ENCODE results near the gene TXLNG.
A peak's percentile ranks its signal among the peaks of the same experiment; 100 is the strongest.

DNA sequence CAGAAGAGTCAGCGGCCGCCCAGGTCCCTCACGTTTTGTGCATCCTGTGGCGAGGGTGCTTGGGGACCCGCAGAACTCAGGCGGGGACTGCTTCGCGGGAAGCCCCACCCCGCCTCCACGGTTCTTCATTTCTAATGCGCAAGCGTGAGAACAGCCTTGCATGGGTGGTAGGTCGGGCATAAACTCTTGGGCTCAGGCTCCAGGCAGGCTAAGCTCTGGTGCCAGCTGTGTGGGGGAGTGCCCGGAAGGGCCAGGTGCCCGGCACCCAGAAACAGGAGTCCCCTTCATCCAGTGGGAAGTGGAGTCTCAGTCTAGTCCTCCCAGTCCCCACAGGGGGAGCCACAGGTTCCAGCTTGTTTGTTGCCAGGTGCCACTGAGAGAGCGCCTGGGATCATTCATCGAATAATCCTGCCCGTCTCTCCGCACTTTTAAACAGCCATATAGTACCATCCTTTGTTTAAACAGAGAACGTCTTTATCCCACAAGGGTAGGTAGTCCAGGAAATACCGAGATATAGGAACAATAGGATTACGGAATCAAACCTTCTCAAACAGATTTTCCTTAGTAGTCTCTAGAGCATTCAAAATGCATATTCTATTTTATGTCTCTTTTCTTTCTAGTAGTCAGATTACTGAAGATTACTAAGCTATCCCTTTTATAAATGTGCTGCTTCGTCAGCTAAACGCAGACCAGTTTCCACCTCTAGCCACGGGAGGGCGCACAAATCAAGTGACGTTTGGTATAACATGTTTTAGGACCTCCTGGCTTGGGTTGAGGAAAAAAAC is 96.6 kb downstream of the TXLNG start:
- TF ChIP-seq, protein P1, sequence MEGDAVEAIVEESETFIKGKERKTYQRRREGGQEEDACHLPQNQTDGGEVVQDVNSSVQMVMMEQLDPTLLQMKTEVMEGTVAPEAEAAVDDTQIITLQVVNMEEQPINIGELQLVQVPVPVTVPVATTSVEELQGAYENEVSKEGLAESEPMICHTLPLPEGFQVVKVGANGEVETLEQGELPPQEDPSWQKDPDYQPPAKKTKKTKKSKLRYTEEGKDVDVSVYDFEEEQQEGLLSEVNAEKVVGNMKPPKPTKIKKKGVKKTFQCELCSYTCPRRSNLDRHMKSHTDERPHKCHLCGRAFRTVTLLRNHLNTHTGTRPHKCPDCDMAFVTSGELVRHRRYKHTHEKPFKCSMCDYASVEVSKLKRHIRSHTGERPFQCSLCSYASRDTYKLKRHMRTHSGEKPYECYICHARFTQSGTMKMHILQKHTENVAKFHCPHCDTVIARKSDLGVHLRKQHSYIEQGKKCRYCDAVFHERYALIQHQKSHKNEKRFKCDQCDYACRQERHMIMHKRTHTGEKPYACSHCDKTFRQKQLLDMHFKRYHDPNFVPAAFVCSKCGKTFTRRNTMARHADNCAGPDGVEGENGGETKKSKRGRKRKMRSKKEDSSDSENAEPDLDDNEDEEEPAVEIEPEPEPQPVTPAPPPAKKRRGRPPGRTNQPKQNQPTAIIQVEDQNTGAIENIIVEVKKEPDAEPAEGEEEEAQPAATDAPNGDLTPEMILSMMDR (IDR thresholded peaks at IDR 0.05; ENCODE audit: insufficient read depth, low read length): peak; percentile 50
- TF ChIP-seq REST (IDR thresholded peaks at IDR 0.05; ENCODE audit: insufficient replicate concordance, low read depth) (no peak), SPI1 (IDR thresholded peaks at IDR 0.05; ENCODE audit: borderline replicate concordance, low read depth) (0 out of 2 replicates have a peak, but pooled peaks have one; percentile 9), GABPA (IDR thresholded peaks at IDR 0.05; ENCODE audit: low read depth) (no peak)

Measured in HL-60 (cell line).